WTC11 (cell line): ENCODE data around the gene HOXB3. TPM values are rescaled to one million over a fixed set of nuclear protein-coding genes. Genes with fewer than 3 reads are reported as not detected.
A peak's percentile ranks its signal among the peaks of the same experiment; 100 is the strongest.

ENCODE experiments used
- ATAC-seq: fragments of 200-7000 bp; cut with Tn5 transposase; 2 replicates; pipeline ENCODE4 v1.10.0; 2021; ENCODE audit warnings: mild to moderate bottlenecking, moderate library complexity
- CTCF ChIA-PET: fragments of 300-600 bp; sonication (Branson Sonifier 250); formaldehyde crosslinking; loops from one replicate; lab custom pipeline; 2021; ENCODE audit warnings: antibody characterized with exemption; lab: Charles Lee
- POLR2A ChIA-PET: fragments of 350-600 bp; sonication (Branson Sonifier 250); formaldehyde crosslinking; loops from one replicate; lab custom pipeline; 2021; ENCODE audit warnings: antibody characterized with exemption; lab: Charles Lee
- DNase-seq: peaks from one replicate; pipeline ENCODE4 v3.0.0; 2021; ENCODE audit warnings: low spot score
- H3K27ac Mint-ChIP-seq: 2 replicates; pipeline ENCODE4 v1.8.0; 2021; ENCODE audit warnings: mixed read lengths
- H3K27me3 Mint-ChIP-seq: 2 replicates; pipeline ENCODE4 v1.8.0; 2021; ENCODE audit warnings: low read depth, mild to moderate bottlenecking, moderate library complexity, mixed read lengths
- H3K36me3 Mint-ChIP-seq: 2 replicates; pipeline ENCODE4 v1.8.0; 2021; ENCODE audit warnings: mixed read lengths
- H3K4me1 Mint-ChIP-seq: 2 replicates; pipeline ENCODE4 v1.8.0; 2022; ENCODE audit warnings: mixed read lengths
- H3K4me3 Mint-ChIP-seq: 2 replicates; pipeline ENCODE4 v1.8.0; 2021; ENCODE audit warnings: mild to moderate bottlenecking, moderate library complexity, mixed read lengths
- H3K9me3 Mint-ChIP-seq: 2 replicates; pipeline ENCODE4 v1.8.0; 2021; ENCODE audit warnings: mixed read lengths
- ATF3 ChIP-seq: sonication (generic); formaldehyde crosslinking; conservative IDR thresholded peaks from 2 replicates; pipeline ENCODE4 v1.8.1; 2022; ENCODE audit warnings: mild to moderate bottlenecking, missing genetic modification reagents
- CBFB ChIP-seq: sonication (generic); formaldehyde crosslinking; IDR thresholded peaks from 2 replicates; pipeline ENCODE4 v1.8.1; 2022; ENCODE audit warnings: mild to moderate bottlenecking, low read depth, missing genetic modification reagents
- E2F1 ChIP-seq: sonication (generic); formaldehyde crosslinking; IDR thresholded peaks from 2 replicates; pipeline ENCODE4 v1.8.0; 2022; ENCODE audit warnings: mild to moderate bottlenecking, missing genetic modification reagents
- E2F4 ChIP-seq: sonication (generic); formaldehyde crosslinking; IDR thresholded peaks from 2 replicates; pipeline ENCODE4 v1.8.1; 2022; ENCODE audit warnings: low read depth, mild to moderate bottlenecking, moderate library complexity, missing genetic modification reagents, borderline replicate concordance
- EMX1 ChIP-seq: fragments of 250-450 bp; sonication (Bioruptor Pico); IDR thresholded peaks from 2 replicates; pipeline ENCODE4 v1.8.0; 2021; ENCODE audit warnings: mild to moderate bottlenecking
- ERG ChIP-seq: fragments of 250-450 bp; sonication (Bioruptor Pico); IDR thresholded peaks from 2 replicates; pipeline ENCODE4 v1.8.0; 2021; ENCODE audit warnings: mild to moderate bottlenecking
- FOXP4 ChIP-seq: sonication (generic); formaldehyde crosslinking; IDR thresholded peaks from 2 replicates; pipeline ENCODE4 v1.8.0; 2022; ENCODE audit warnings: mild to moderate bottlenecking, missing genetic modification reagents
- NR1H2 ChIP-seq: sonication (generic); formaldehyde crosslinking; IDR thresholded peaks from 2 replicates; pipeline ENCODE4 v1.9.0; 2021; ENCODE audit warnings: mild to moderate bottlenecking, moderate library complexity, missing genetic modification reagents
- NR2C2 ChIP-seq: sonication (generic); formaldehyde crosslinking; IDR thresholded peaks from 2 replicates; pipeline ENCODE4 v1.8.0; 2022; ENCODE audit warnings: mild to moderate bottlenecking, missing genetic modification reagents
- NR3C1 ChIP-seq: sonication (generic); formaldehyde crosslinking; conservative IDR thresholded peaks from 2 replicates; pipeline ENCODE4 v1.8.1; 2023; ENCODE audit warnings: low read depth, mild to moderate bottlenecking, missing genetic modification reagents
- USF1 ChIP-seq: sonication (generic); formaldehyde crosslinking; IDR thresholded peaks from 2 replicates; pipeline ENCODE4 v1.8.0; 2022; ENCODE audit warnings: mild to moderate bottlenecking, missing genetic modification reagents
- USF2 ChIP-seq: sonication (generic); formaldehyde crosslinking; IDR thresholded peaks from 2 replicates; pipeline ENCODE4 v1.8.1; 2023; ENCODE audit warnings: mild to moderate bottlenecking, missing genetic modification reagents, moderate library complexity
- ZBTB21 ChIP-seq: sonication (generic); formaldehyde crosslinking; IDR thresholded peaks from 2 replicates; pipeline ENCODE4 v1.8.1; 2023; ENCODE audit warnings: mild to moderate bottlenecking, missing genetic modification reagents, borderline replicate concordance
- ZNF416 ChIP-seq: fragments of 250-450 bp; sonication (Bioruptor Pico); IDR thresholded peaks from 2 replicates; pipeline ENCODE4 v1.9.0; 2021; ENCODE audit warnings: mild to moderate bottlenecking, inconsistent platforms
- total RNA-seq: library from RNA; stranded (reverse); gene quantifications from 3 replicates; pipeline ENCODE4 v1.2.3, GENCODE V29; 2021

The HOXB3 gene
- total RNA-seq, 1 experiment from 2014 or later = 0.09 TPM

- H3K27ac Mint-ChIP-seq = no peak overlapping the region
- ATAC-seq (peak; percentile 16), DNase-seq (no peak)
- H3K27me3 Mint-ChIP-seq = peaks cover 100% of the 10 kb centered on the region; the same call in 1 of the 2 replicates
- TF ChIP-seq FOXP4 (0 out of 2 replicates have a peak, but pooled peaks have one; percentile 36), NR3C1 (CRISPR knock-in tag) (no peak), ATF3 (no peak), USF1 (CRISPR knock-in tag) (0 out of 2 replicates have a peak, but pooled peaks have one; percentile 27), E2F4 (CRISPR knock-in tag) (no peak)
- ChIA-PET POLR2A (no interaction called here), CTCF (interaction anchor here (1.7 to 2.2 kb wide), 2 partner anchors 9 to 91 kb away, joined by 4 to 9 read pairs; no protein-coding TSS in a partner anchor)
- H3K9me3 Mint-ChIP-seq = no peaks in the 10 kb centered on the region
- H3K4me3 Mint-ChIP-seq = no peak overlapping the region; the same call in 1 of the 2 replicates
- no peaks in the 10 kb centered on the region; the same call in 1 of the 2 replicates for H3K36me3 Mint-ChIP-seq
- peaks cover 16% of the 10 kb centered on the region for H3K4me1 Mint-ChIP-seq
Observed at GRCh38 chr17:48633266-48633677, 43.2 kb upstream of the HOXB3 start.

GRCh38 chr17:48632579-48633265 lies 42.7 kb upstream of the HOXB3 start:
- CTCF ChIA-PET = interaction anchor here (0.9 to 2.2 kb wide), 6 partner anchors 10 to 252 kb away, joined by 3 to 9 read pairs (median 4); no protein-coding TSS in a partner anchor
- Mint-ChIP-seq H3K36me3 (no peaks in the 10 kb centered on the region; the same call in 1 of the 2 replicates), H3K4me3 (peak overlapping the region; percentile 22; the same call in 1 of the 2 replicates), H3K27me3 (peaks cover 100% of the 10 kb centered on the region; the same call in 1 of the 2 replicates), H3K27ac (no peak overlapping the region), H3K9me3 (no peaks in the 10 kb centered on the region), H3K4me1 (peaks cover 16% of the 10 kb centered on the region)
- no peak for ATAC-seq
- no peak for TF ChIP-seq CBFB
- no peak for TF ChIP-seq NR1H2
- no peak for TF ChIP-seq ZBTB21 (CRISPR knock-in tag)
- no peak for TF ChIP-seq E2F1 (CRISPR knock-in tag)
- TF ChIP-seq ZNF416 (CRISPR knock-in tag) = no peak
- no peak for TF ChIP-seq EMX1
- TF ChIP-seq NR2C2 (CRISPR knock-in tag) = no peak
- TF ChIP-seq ERG (CRISPR knock-in tag) = no peak
- no peak for TF ChIP-seq USF2 (CRISPR knock-in tag)
- DNase-seq = no peak
- POLR2A ChIA-PET = no interaction called here
